ENCODE measurements around the gene NFATC3. TPM values are rescaled to one million over a fixed set of nuclear protein-coding genes. Genes with fewer than 3 reads are reported as not detected.

NFATC3 gene
- total RNA-seq, 2 experiments from 2014 or later = 166 to 169 TPM

DNA sequence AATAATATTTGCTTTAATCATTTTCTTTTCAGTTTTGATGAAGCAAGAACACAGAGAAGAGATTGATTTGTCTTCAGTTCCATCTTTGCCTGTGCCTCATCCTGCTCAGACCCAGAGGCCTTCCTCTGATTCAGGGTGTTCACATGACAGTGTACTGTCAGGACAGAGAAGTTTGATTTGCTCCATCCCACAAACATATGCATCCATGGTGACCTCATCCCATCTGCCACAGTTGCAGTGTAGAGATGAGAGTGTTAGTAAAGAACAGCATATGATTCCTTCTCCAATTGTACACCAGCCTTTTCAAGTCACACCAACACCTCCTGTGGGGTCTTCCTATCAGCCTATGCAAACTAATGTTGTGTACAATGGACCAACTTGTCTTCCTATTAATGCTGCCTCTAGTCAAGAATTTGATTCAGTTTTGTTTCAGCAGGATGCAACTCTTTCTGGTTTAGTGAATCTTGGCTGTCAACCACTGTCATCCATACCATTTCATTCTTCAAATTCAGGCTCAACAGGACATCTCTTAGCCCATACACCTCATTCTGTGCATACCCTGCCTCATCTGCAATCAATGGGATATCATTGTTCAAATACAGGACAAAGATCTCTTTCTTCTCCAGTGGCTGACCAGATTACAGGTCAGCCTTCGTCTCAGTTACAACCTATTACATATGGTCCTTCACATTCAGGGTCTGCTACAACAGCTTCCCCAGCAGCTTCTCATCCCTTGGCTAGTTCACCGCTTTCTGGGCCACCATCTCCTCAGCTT, 105.8 kb downstream of the NFATC3 start:
- H3K9me3 Mint-ChIP-seq (ENCODE audit: insufficient read depth) = no peaks in the 10 kb centered on the region

GRCh38 chr16:68194251-68194650, 109.1 kb downstream of the NFATC3 start:
- DNase-seq (no peak), ATAC-seq (no peak)
- H3K27me3 Mint-ChIP-seq (ENCODE audit: low read depth) = no peaks in the 10 kb centered on the region
- peaks cover under 1% of the 10 kb centered on the region for H3K4me1 Mint-ChIP-seq (ENCODE audit: low read depth)
- ChIA-PET CTCF (interaction anchor here (1.6 kb wide), 1 partner anchor 100 kb away, joined by 4 read pairs; no protein-coding TSS in a partner anchor), POLR2A (interaction anchor here (0.6 to 0.8 kb wide), 2 partner anchors 10 to 45 kb away, joined by 3 read pairs; no protein-coding TSS in a partner anchor)
- H3K4me3 Mint-ChIP-seq = no peak overlapping the region
- H3K27ac Mint-ChIP-seq = peak overlapping the region; percentile 34
- H3K36me3 Mint-ChIP-seq (ENCODE audit: low read depth) = peaks cover 38% of the 10 kb centered on the region
- H3K9me3 Mint-ChIP-seq (ENCODE audit: insufficient read depth) = no peaks in the 10 kb centered on the region

More for the DNA sequence above, 105.8 kb downstream of the NFATC3 start:
- no peak for ATAC-seq
- Mint-ChIP-seq H3K36me3 (ENCODE audit: low read depth) (peaks cover 57% of the 10 kb centered on the region), H3K27me3 (ENCODE audit: low read depth) (no peaks in the 10 kb centered on the region), H3K27ac (peak overlapping the region; percentile 30), H3K4me3 (no peak overlapping the region), H3K4me1 (ENCODE audit: low read depth) (peaks cover 2% of the 10 kb centered on the region)
- CTCF ChIA-PET = no interaction called here
- POLR2A ChIA-PET = no interaction called here
- DNase-seq = no peak

DNA sequence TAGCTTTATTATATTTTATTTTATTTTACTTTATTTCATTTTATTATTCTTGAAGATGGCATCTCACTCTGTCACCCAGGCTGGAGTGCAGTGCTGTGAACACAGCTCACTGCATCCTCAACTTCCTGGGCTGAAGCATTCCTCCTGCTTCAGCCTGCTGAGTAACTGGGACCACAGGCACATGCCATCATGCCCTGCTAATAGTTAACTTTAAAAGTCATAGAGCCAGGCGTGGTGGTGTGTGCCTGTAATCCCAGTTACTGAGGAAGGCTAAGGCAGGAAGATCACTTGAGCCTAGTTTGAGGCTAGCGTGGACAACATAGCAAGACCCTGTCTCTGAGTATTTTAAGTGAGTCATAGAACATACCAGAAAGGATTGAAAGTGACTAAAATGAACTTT, 112.1 kb downstream of the NFATC3 start:
- ATAC-seq (no peak), DNase-seq (no peak)
- Mint-ChIP-seq H3K36me3 (ENCODE audit: low read depth) (peaks cover 33% of the 10 kb centered on the region), H3K9me3 (ENCODE audit: insufficient read depth) (no peaks in the 10 kb centered on the region), H3K4me1 (ENCODE audit: low read depth) (no peaks in the 10 kb centered on the region), H3K27ac (no peak overlapping the region), H3K27me3 (ENCODE audit: low read depth) (no peaks in the 10 kb centered on the region), H3K4me3 (no peak overlapping the region)
- CTCF ChIA-PET = interaction anchor here (0.6 to 1.7 kb wide), 3 partner anchors 12 to 104 kb away, joined by 3 to 9 read pairs (median 3); no protein-coding TSS in a partner anchor
- POLR2A ChIA-PET = no interaction called here

DNA sequence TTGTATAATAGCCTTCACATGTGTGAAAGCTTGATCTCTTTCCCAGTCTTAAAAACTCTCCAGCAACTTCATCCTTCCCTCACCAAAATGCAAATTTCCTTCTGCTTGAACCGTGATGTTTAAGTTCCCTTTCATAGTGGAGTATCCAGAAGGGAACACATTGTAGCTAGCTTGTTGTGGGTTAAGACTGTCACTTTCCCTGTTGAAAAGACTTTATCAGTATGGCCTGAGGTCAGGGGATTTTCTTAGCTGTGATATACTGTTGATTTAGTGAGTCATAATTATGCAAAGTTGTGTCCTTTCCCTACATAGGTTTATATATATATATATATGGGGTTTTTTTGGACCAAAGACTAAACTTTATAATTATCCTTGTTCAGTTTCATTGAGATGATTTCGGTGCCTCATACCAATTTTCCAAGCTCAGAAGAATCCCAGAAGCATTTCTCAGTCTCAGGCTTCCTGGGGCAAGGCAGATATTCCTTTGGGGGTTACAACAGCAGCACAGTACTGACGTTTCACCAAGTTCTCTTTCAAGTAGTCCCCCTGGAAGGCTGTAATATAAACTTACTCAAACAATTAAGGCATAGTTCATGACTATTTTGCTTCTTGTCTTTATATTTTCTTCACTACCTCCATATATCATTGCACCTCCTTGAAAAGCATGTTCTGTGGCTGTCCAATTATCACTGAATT, 115.1 kb downstream of the NFATC3 start:
- CTCF ChIA-PET = interaction anchor here (1.5 to 2.1 kb wide), 5 partner anchors 28 to 129 kb away, joined by 4 to 13 read pairs (median 4); no protein-coding TSS in a partner anchor
- no peak overlapping the region for H3K4me3 Mint-ChIP-seq
- no peak for DNase-seq
- peaks cover 3% of the 10 kb centered on the region for H3K4me1 Mint-ChIP-seq (ENCODE audit: low read depth)
- H3K9me3 Mint-ChIP-seq (ENCODE audit: insufficient read depth) = no peaks in the 10 kb centered on the region
- peaks cover 22% of the 10 kb centered on the region for H3K36me3 Mint-ChIP-seq (ENCODE audit: low read depth)
- H3K27ac Mint-ChIP-seq = no peak overlapping the region
- ATAC-seq = no peak
- POLR2A ChIA-PET = interaction anchor here (0.6 kb wide), 1 partner anchor 172 kb away, joined by 3 read pairs; no protein-coding TSS in a partner anchor
- H3K27me3 Mint-ChIP-seq (ENCODE audit: low read depth) = no peaks in the 10 kb centered on the region

- ATAC-seq = no peak
Observed at GRCh38 chr16:68202091-68202519, 116.9 kb downstream of the NFATC3 start.

DNA sequence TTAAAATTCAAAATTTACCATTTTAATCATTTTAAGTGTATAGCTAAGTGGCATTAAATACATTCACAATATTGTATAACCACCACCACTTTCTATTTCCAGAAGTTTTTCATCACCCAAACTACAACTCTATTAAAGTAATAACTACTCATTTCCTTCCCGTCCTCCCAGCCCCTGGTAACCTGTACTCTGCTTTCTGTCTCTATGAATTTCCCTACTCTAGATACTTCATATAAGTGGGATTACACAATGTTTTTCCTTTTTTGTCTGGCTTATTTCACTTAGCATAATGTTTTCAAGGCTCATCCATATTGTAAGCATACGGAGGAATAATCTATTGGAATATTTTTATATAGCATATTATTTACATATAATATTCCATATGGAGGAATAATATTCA, 121.1 kb downstream of the NFATC3 start:
- H3K27me3 Mint-ChIP-seq (ENCODE audit: low read depth) = no peaks in the 10 kb centered on the region
- ATAC-seq = no peak
- CTCF ChIA-PET = interaction anchor here (0.6 to 1.2 kb wide), 3 partner anchors 84 to 115 kb away, joined by 3 read pairs; no protein-coding TSS in a partner anchor
- peaks cover 45% of the 10 kb centered on the region for H3K36me3 Mint-ChIP-seq (ENCODE audit: low read depth)
- H3K4me3 Mint-ChIP-seq = no peak overlapping the region
- no peak for DNase-seq
- peaks cover 28% of the 10 kb centered on the region for H3K4me1 Mint-ChIP-seq (ENCODE audit: low read depth)
- no peak overlapping the region for H3K27ac Mint-ChIP-seq
- H3K9me3 Mint-ChIP-seq (ENCODE audit: insufficient read depth) = no peaks in the 10 kb centered on the region
- POLR2A ChIA-PET = no interaction called here

More at GRCh38 chr16:68202091-68202519, 116.9 kb downstream of the NFATC3 start:
- Mint-ChIP-seq H3K27me3 (ENCODE audit: low read depth) (no peaks in the 10 kb centered on the region), H3K27ac (peak overlapping the region; percentile 55), H3K9me3 (ENCODE audit: insufficient read depth) (no peaks in the 10 kb centered on the region), H3K4me3 (no peak overlapping the region), H3K4me1 (ENCODE audit: low read depth) (peaks cover 3% of the 10 kb centered on the region), H3K36me3 (ENCODE audit: low read depth) (peaks cover 26% of the 10 kb centered on the region)
- POLR2A ChIA-PET = no interaction called here
- no peak for DNase-seq
- CTCF ChIA-PET = no interaction called here

GRCh38 chr16:68214726-68215125, 129.6 kb downstream of the NFATC3 start:
- ChIA-PET CTCF (interaction anchor here (0.8 kb wide), 1 partner anchor 13 kb away, joined by 3 read pairs; no protein-coding TSS in a partner anchor), POLR2A (no interaction called here)
- peaks cover 34% of the 10 kb centered on the region for H3K4me1 Mint-ChIP-seq (ENCODE audit: low read depth)

GRCh38 chr16:68215302-68215701, 130.1 kb downstream of the NFATC3 start:
- H3K36me3 Mint-ChIP-seq (ENCODE audit: low read depth) = peaks cover 59% of the 10 kb centered on the region
- no peak for ATAC-seq

More at GRCh38 chr16:68214726-68215125, 129.6 kb downstream of the NFATC3 start:
- no peaks in the 10 kb centered on the region for H3K27me3 Mint-ChIP-seq (ENCODE audit: low read depth)
- H3K27ac Mint-ChIP-seq = no peak overlapping the region
- H3K9me3 Mint-ChIP-seq (ENCODE audit: insufficient read depth) = no peaks in the 10 kb centered on the region
- ATAC-seq (no peak), DNase-seq (no peak)
- H3K4me3 Mint-ChIP-seq = no peak overlapping the region
- H3K36me3 Mint-ChIP-seq (ENCODE audit: low read depth) = peaks cover 55% of the 10 kb centered on the region

DNA sequence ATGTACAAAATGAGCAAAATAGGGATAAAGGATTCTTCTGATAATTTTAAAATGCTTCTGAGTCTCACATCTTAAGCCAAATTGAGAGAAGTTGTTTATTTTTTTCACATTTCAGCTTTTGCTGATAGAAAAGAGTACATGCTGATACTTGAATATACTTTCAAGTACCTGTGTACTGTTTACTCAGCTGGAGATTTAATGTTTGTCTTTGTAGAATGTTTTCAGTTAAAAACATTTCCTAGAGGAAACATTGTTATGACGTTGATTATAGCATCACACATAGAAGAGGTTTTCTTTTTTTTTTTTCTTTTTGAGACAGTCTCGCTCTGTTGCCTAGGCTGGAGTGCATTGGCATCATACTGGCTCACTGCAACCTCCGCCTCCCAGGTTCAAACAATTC, 131.1 kb downstream of the NFATC3 start:
- ChIA-PET CTCF (interaction anchor here (1.1 to 2.0 kb wide), 4 partner anchors 11 to 400 kb away, joined by 3 to 9 read pairs (median 5); no protein-coding TSS in a partner anchor), POLR2A (no interaction called here)
- Mint-ChIP-seq H3K36me3 (ENCODE audit: low read depth) (peaks cover 57% of the 10 kb centered on the region), H3K4me1 (ENCODE audit: low read depth) (peaks cover 20% of the 10 kb centered on the region), H3K27ac (peak overlapping the region; percentile 58), H3K9me3 (ENCODE audit: insufficient read depth) (no peaks in the 10 kb centered on the region), H3K4me3 (no peak overlapping the region), H3K27me3 (ENCODE audit: low read depth) (no peaks in the 10 kb centered on the region)
- ATAC-seq (no peak), DNase-seq (no peak)

More at GRCh38 chr16:68215302-68215701, 130.1 kb downstream of the NFATC3 start:
- peaks cover 29% of the 10 kb centered on the region for H3K4me1 Mint-ChIP-seq (ENCODE audit: low read depth)
- H3K4me3 Mint-ChIP-seq = no peak overlapping the region
- POLR2A ChIA-PET = no interaction called here
- peak overlapping the region; percentile 13 for H3K27ac Mint-ChIP-seq
- no peaks in the 10 kb centered on the region for H3K27me3 Mint-ChIP-seq (ENCODE audit: low read depth)
- CTCF ChIA-PET = interaction anchor here (0.8 kb wide), 1 partner anchor 13 kb away, joined by 3 read pairs; no protein-coding TSS in a partner anchor
- DNase-seq = no peak
- H3K9me3 Mint-ChIP-seq (ENCODE audit: insufficient read depth) = no peaks in the 10 kb centered on the region

DNA sequence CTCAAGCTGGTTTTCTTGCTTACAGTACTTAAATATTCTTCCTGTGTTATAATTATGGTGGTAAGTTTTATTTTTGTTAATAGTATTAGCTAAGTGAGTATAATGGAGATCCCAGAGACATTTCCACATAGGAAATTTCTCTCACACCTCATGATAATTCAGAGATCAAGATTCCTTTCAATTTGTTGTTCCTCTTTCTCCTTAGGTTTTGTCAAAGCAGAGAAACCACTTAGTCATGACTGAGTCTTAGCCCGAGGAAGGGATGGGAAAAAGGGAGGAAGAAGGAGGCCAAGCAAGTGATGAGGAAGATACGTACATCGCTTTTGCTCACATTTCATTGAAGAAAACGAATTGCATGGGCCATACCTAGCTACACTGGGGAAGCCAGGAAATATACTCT, 132.3 kb downstream of the NFATC3 start:
- H3K4me1 Mint-ChIP-seq (ENCODE audit: low read depth) = peaks cover 9% of the 10 kb centered on the region
- H3K9me3 Mint-ChIP-seq (ENCODE audit: insufficient read depth) = no peaks in the 10 kb centered on the region
- no peak overlapping the region for H3K4me3 Mint-ChIP-seq
- H3K27me3 Mint-ChIP-seq (ENCODE audit: low read depth) = no peaks in the 10 kb centered on the region
- ATAC-seq (no peak), DNase-seq (no peak)
- peaks cover 54% of the 10 kb centered on the region for H3K36me3 Mint-ChIP-seq (ENCODE audit: low read depth)
- ChIA-PET CTCF (interaction anchor here (0.5 to 2.0 kb wide), 8 partner anchors 10 to 401 kb away, joined by 3 to 9 read pairs (median 3); no protein-coding TSS in a partner anchor), POLR2A (no interaction called here)
- H3K27ac Mint-ChIP-seq = peak overlapping the region; percentile 76

GRCh38 chr16:68219725-68220351, 134.7 kb downstream of the NFATC3 start:
- H3K4me1 Mint-ChIP-seq (ENCODE audit: low read depth) = peaks cover 8% of the 10 kb centered on the region
- no peaks in the 10 kb centered on the region for H3K9me3 Mint-ChIP-seq (ENCODE audit: insufficient read depth)
- no peaks in the 10 kb centered on the region for H3K27me3 Mint-ChIP-seq (ENCODE audit: low read depth)
- POLR2A ChIA-PET = interaction anchor here (0.7 kb wide), 1 partner anchor 9 kb away, joined by 3 read pairs; no protein-coding TSS in a partner anchor
- H3K4me3 Mint-ChIP-seq = no peak overlapping the region
- CTCF ChIA-PET = interaction anchor here (0.6 to 0.8 kb wide), 3 partner anchors 9 to 15 kb away, joined by 3 read pairs; no protein-coding TSS in a partner anchor
- DNase-seq (no peak), ATAC-seq (no peak)
- peak overlapping the region; percentile 46 for H3K27ac Mint-ChIP-seq
- peaks cover 51% of the 10 kb centered on the region for H3K36me3 Mint-ChIP-seq (ENCODE audit: low read depth)

Measured in activated CD8-positive, alpha-beta T cell treated with anti-CD3 and anti-CD28 coated beads, Interleukin-2, amount 10 ng/mL, durations not matched to agents 7 days and 5 days (primary cell).